BJ (cell line): ENCODE data around the gene PDIA6. TPM values are rescaled to one million over a fixed set of nuclear protein-coding genes. Genes with fewer than 3 reads are reported as not detected.

Experiments
- CTCF ChIA-PET: fragments of 350-600 bp; formaldehyde crosslinking; extraction: SDS; loops from one replicate; lab custom pipeline; 2021; ENCODE audit warnings: antibody characterized with exemption, inconsistent platforms; lab: Yijun Ruan, JAX
- POLR2A ChIA-PET: fragments of 300-600 bp; sonication (Branson Sonifier 250); formaldehyde crosslinking; extraction: SDS; loops from one replicate; lab custom pipeline; 2021; ENCODE audit warnings: antibody characterized with exemption; lab: Charles Lee
- DNase-seq: peaks from one replicate; pipeline ENCODE4 v3.0.0-alpha.2; 2011; ENCODE audit warnings: low read depth
- H3K27me3 ChIP-seq: 2 replicates; pipeline ENCODE4 v1.6.0; 2011; ENCODE audit warnings: low read length; ENCODE audit not compliant: control insufficient read depth, insufficient read depth
- H3K36me3 ChIP-seq: 2 replicates; pipeline ENCODE4 v1.5.1; 2011; ENCODE audit warnings: low read length; ENCODE audit not compliant: control insufficient read depth, insufficient read depth
- H3K4me3 ChIP-seq: 2 replicates; pipeline ENCODE4 v1.5.1; 2011; ENCODE audit warnings: low read depth, mild to moderate bottlenecking, control low read depth, low read length
- polyA plus RNA-seq: library from polyadenylated mRNA; depleted of rRNA; stranded (reverse); fragments of >200 nt; gene quantifications from 2 replicates; pipeline ENCODE4 v1.2.3, GENCODE V29; 2011
- TF ChIP-seq, protein P1 (sequence below): IDR thresholded peaks from 2 replicates; pipeline ENCODE4 v1.5.1; 2011; ENCODE audit warnings: low read depth, mild to moderate bottlenecking, control low read depth, inconsistent platforms, low read length, moderate library complexity; ENCODE audit not compliant: insufficient read depth

PDIA6 gene
- polyA plus RNA-seq, 1 experiment, result 238 TPM

- POLR2A ChIA-PET, result no interaction called here
- H3K27me3 ChIP-seq, result peaks cover 5% of the 10 kb centered on the region
- no peak for DNase-seq
- no peak overlapping the region for H3K4me3 ChIP-seq
- H3K36me3 ChIP-seq, result no peaks in the 10 kb centered on the region
- CTCF ChIA-PET, result interaction anchor here (1.8 to 2.0 kb wide), 2 partner anchors 11 to 14 kb away, joined by 10 to 14 read pairs; no protein-coding TSS in a partner anchor
- TF ChIP-seq, protein P1, sequence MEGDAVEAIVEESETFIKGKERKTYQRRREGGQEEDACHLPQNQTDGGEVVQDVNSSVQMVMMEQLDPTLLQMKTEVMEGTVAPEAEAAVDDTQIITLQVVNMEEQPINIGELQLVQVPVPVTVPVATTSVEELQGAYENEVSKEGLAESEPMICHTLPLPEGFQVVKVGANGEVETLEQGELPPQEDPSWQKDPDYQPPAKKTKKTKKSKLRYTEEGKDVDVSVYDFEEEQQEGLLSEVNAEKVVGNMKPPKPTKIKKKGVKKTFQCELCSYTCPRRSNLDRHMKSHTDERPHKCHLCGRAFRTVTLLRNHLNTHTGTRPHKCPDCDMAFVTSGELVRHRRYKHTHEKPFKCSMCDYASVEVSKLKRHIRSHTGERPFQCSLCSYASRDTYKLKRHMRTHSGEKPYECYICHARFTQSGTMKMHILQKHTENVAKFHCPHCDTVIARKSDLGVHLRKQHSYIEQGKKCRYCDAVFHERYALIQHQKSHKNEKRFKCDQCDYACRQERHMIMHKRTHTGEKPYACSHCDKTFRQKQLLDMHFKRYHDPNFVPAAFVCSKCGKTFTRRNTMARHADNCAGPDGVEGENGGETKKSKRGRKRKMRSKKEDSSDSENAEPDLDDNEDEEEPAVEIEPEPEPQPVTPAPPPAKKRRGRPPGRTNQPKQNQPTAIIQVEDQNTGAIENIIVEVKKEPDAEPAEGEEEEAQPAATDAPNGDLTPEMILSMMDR, result no peak
These were observed 33.7 kb upstream of the PDIA6 start for GRCh38 chr2:10846110-10846861.

DNA sequence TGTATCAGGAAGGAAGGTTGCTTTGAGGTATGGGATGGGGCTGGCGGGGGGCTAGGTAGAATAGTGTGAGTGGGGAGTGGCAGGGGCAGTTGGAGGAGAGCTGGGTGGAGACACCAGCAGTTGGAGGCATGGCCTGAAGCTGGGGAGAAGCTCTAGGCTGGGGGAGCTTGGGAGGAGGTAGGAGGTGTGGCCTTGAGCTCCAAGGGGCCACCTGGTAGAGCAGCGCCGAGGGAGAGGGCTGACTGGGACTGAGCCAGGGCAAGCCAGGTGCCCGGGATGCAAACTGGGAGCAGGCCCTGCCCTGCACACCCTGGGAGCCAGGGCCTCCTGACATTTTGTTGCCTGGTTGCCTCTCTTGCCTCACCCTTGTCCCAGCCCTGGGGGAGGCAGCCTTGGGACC lies 33.1 kb upstream of the PDIA6 start:
- no peaks in the 10 kb centered on the region for H3K36me3 ChIP-seq
- H3K27me3 ChIP-seq, result peaks cover 5% of the 10 kb centered on the region
- H3K4me3 ChIP-seq, result no peak overlapping the region
- TF ChIP-seq, protein P1, result no peak
- POLR2A ChIA-PET, result no interaction called here
- CTCF ChIA-PET, result interaction anchor here (2.6 kb wide), 1 partner anchor 11 kb away, joined by 15 read pairs; no protein-coding TSS in a partner anchor
- no peak for DNase-seq

DNA sequence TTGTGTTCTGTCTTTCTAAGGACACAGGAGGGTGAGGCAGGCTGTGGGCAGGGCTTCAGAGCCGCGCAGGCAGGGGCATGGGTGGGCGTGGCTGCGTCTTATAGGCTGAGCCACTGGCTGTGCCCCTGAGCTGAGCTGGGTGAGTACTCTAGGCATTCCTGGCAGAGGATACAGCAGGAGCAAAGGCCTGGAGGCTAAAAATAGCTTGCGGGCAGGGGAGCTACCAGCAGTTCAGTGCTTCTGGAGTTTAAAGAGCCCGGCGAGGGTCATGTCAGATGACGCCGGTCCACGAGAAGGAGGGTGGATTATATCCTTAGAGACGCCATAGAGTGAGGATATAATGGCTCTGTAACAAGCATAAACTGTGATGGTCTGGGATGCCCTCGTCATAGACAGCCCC lies 31.5 kb upstream of the PDIA6 start:
- peaks cover 3% of the 10 kb centered on the region for H3K27me3 ChIP-seq
- ChIA-PET CTCF (interaction anchor here (1.3 to 4.4 kb wide), 4 partner anchors 9 to 288 kb away, joined by 5 to 27 read pairs (median 10); a partner anchor contains a TSS), POLR2A (no interaction called here)
- no peak for DNase-seq
- H3K36me3 ChIP-seq, result no peaks in the 10 kb centered on the region
- TF ChIP-seq, protein P1, result no peak
- no peak overlapping the region for H3K4me3 ChIP-seq

- CTCF ChIA-PET, result interaction anchor here (1.7 to 4.4 kb wide), 2 partner anchors 11 to 282 kb away, joined by 8 to 27 read pairs; no protein-coding TSS in a partner anchor
- POLR2A ChIA-PET, result no interaction called here
These were observed 29.9 kb upstream of the PDIA6 start for GRCh38 chr2:10842506-10842905.

More at GRCh38 chr2:10842506-10842905, 29.9 kb upstream of the PDIA6 start:
- H3K36me3 ChIP-seq, result no peaks in the 10 kb centered on the region
- H3K4me3 ChIP-seq, result no peak overlapping the region
- TF ChIP-seq, protein P1, result no peak
- DNase-seq, result no peak
- H3K27me3 ChIP-seq, result peaks cover 3% of the 10 kb centered on the region
